ENCODE data around the gene SLC25A41.

SLC25A41 gene

GRCh38 chr19:6425732-6426620, 7.6 kb downstream of the SLC25A41 start:
- DNase-seq, result no peak

GRCh38 chr19:6424939-6425731, 8.4 kb downstream of the SLC25A41 start:
- DNase-seq, result peak; percentile 99

GRCh38 chr19:6424195-6424938, 9.2 kb downstream of the SLC25A41 start, which contains the start of gene KHSRP:
Gene KHSRP (minus strand): TSS chr19:6424811. CDS start chr19:6424701, 110 bp downstream.
- DNase-seq, result no peak

GRCh38 chr19:6423499-6424194, 9.9 kb downstream of the SLC25A41 start:
- no peak for DNase-seq

- no peak for DNase-seq
Observed at GRCh38 chr19:6421075-6422014, 12.2 kb downstream of the SLC25A41 start.

GRCh38 chr19:6418562-6418932, 15.0 kb downstream of the SLC25A41 start:
- no peak for DNase-seq

GRCh38 chr19:6417713-6418561, 15.6 kb downstream of the SLC25A41 start:
- DNase-seq, result no peak

GRCh38 chr19:6416658-6417405, 16.7 kb downstream of the SLC25A41 start:
- no peak for DNase-seq

GRCh38 chr19:6415591-6416190, 17.9 kb downstream of the SLC25A41 start:
- no peak for DNase-seq

GRCh38 chr19:6414793-6415590, 18.6 kb downstream of the SLC25A41 start:
- DNase-seq, result no peak

GRCh38 chr19:6413721-6414643, 19.6 kb downstream of the SLC25A41 start:
- no peak for DNase-seq

GRCh38 chr19:6413291-6413690, 20.3 kb downstream of the SLC25A41 start:
- no peak for DNase-seq

- no peak for DNase-seq
Observed at GRCh38 chr19:6412447-6413091, 21.0 kb downstream of the SLC25A41 start.

- DNase-seq, result no peak
Observed at GRCh38 chr19:6412061-6412446, 21.5 kb downstream of the SLC25A41 start.

- DNase-seq, result no peak
Observed at GRCh38 chr19:6409346-6409745, 24.2 kb downstream of the SLC25A41 start.

GRCh38 chr19:6406401-6406800, 27.2 kb downstream of the SLC25A41 start:
- no peak for DNase-seq
